CD4-positive, alpha-beta T cell treated with Interleukin-15 for 1 hour (primary cell): Measurements from ENCODE around the gene TRIP6.

ENCODE experiments used
- DNase-seq: peaks from one replicate; pipeline ENCODE4 v3.0.0-alpha.2; 2020

Gene TRIP6

GRCh38 chr7:100867040-100867775, at the start of gene TRIP6:
Gene TRIP6 (plus strand): TSS chr7:100867387. CDS start chr7:100867498, 111 bp downstream.
- DNase-seq = peak; percentile 46

DNA sequence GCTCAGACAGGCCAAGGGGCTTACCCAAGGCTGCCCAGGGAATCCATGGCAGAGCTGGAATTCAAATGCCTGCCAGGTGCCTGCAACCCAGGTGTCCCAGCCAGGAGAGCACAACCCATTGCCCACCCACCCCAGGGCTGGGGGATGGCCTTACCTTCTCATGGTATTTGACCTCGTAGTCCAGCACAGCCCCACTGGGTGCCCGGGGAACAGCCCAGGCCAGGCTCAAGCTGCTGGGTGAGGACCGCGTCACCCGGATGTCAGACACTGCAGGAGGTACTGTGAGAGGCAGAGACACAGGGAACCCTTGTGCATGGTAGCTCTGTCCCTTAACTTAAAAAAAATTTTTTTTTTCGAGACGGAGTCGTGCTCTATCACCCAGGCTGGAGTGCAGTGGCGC, 48.8 kb upstream of the TRIP6 start:
- DNase-seq = no peak

DNA sequence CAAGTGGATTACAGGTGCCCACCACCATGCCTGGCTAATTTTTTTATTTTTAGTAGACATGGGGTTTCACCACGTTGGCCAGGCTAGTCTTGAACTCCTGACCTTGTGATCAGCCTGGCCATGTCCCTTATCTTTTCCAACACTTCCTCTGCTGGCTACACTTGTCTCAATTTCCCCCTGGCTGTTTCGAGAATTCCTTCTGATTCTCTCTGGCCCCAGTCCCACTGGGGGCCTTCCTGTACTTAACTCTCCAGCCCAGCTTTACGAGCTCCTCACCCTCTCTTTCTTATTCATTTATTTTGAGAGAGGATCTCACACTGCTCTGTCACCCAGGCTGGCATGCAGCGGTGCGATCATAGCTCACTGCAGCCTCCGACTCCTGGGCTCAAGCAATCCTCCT, 48.4 kb upstream of the TRIP6 start:
- DNase-seq = no peak

DNA sequence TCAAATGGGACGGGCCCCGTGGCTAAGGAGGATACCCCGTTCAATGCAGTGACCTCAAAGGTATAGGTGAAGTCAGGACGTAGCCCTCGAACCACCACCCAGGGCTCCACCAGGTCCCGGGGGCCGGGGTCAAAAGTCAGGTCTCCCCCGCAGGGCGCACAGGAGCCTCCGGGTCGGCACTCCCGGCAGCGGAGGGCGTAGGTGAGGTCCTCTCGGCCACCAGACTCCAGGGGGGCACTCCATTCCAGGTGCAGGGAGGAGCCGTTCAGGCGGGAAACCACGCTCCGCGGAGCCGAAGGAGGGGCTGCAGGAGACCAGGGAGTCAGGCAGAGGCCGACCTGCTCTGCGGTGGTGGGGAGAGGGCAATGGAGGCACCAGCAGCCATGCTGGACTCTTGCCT, 47.6 kb upstream of the TRIP6 start:
- DNase-seq = no peak

- DNase-seq = no peak
These were observed 44.7 kb upstream of the TRIP6 start for GRCh38 chr7:100822236-100823139.

DNA sequence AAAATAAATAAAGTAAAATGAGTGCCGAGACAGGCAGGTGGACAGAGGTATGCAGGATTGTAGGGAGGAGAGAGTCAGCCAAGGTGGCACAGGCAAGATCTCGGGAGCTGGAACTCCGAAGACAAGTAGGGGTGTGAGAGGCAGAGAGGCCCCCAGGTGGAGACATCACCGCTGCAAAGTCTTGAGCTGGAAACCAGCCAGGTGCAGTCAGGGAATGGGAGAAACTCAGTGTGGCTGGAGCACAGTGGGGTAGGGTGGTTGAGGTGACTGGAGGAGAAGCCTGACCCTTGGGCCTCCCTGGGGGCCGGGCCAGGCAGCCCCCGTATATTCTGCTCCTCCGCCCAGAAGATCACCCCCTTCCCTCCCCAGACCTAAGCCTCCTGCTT, 44.1 kb upstream of the TRIP6 start:
- DNase-seq = no peak

- DNase-seq = no peak
These were observed 43.7 kb upstream of the TRIP6 start for GRCh38 chr7:100823534-100823933.

DNA sequence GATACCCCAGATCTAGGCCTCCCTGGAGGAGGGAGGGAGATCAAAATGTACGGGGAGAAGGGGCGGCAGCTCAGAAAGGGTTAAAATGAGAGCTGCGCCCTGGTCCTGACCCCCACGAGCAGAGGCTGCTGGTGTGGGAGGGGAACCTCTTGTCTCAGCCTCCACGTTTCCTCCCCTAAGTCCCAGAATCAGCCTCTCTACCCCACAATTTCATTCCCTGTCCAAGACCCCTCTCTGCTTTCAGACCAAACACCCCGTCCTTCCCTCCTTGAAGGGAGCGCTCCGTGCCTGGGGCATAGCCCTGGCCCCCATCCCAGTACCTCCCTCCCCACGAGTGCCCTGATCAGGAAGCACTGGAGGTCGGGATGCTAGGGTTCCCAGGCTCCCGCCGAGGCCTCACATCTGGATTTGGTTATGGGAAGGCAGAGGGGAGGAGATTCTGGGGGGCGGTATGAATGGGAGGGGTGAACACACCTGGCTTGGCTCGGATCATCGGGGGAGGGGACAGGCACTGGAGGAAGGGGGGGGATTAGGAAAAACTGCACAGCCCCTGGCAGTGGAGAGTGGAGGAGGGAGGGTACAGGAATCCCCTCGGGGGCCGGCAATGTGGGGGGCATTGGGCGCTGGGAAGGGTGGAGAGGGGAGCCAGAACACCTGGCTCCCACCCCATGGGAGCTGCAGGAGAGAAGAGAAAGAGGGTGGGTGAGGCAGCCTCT, 42.5 kb upstream of the TRIP6 start:
- DNase-seq = no peak

DNA sequence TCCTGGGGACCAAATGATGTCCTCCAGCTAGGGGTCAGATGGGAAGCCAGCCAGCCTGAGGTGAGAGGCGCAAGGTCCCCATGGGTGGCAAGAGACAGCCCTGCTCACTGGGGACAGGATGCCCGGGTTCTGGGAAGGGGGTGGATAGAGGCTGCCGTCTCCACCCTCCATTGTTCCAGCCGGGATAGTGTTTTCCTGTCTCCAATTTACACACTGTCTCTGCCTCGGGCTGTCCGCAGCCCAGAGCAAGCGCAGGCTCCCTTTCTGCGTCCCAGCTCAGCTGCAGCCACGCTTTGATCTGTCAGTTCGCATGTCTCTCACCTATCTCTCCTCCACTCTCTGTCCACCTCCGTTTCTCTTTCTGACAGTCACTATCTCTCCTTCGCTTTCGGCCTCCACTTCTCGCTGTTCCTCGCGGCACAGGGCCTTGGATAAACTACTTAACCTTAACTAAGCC, 41.9 kb upstream of the TRIP6 start:
- no peak for DNase-seq

DNA sequence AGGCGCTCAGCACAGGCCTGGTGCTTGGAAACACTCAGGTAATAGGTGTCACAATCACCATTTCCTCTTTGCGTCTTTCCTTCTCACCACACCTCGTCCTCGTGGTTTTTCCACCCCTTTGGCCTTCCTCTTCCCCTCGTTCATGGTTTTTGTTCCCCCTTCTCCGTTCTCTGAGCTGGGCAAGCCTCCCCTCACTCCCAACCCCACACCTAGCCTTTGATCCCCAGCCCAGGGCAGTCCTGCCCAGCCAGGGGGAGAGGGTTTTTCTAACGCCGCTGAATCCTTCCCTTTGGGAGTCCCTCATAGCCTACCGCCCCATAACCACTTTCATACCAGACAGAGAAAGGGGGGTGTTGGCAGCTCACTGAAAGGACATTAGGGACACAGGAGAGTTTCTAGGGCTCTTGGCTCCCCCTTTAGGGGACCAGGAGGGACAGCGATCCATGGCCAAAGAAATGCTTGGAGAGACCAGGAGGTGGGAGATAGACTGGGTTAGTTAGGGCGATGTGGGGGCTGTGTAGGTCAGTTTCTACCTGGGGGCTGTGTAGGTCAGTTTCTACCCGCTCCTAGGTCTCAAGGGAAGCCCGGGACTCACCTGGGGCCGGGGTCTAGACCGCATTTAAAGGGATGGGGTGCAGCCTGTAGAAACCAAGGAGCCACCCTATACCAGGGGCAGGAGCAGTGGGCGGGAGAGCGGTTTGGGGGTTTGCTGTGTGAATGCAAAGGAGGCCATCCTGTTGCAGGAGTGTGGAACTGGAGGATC, 41.3 kb upstream of the TRIP6 start:
- no peak for DNase-seq

DNA sequence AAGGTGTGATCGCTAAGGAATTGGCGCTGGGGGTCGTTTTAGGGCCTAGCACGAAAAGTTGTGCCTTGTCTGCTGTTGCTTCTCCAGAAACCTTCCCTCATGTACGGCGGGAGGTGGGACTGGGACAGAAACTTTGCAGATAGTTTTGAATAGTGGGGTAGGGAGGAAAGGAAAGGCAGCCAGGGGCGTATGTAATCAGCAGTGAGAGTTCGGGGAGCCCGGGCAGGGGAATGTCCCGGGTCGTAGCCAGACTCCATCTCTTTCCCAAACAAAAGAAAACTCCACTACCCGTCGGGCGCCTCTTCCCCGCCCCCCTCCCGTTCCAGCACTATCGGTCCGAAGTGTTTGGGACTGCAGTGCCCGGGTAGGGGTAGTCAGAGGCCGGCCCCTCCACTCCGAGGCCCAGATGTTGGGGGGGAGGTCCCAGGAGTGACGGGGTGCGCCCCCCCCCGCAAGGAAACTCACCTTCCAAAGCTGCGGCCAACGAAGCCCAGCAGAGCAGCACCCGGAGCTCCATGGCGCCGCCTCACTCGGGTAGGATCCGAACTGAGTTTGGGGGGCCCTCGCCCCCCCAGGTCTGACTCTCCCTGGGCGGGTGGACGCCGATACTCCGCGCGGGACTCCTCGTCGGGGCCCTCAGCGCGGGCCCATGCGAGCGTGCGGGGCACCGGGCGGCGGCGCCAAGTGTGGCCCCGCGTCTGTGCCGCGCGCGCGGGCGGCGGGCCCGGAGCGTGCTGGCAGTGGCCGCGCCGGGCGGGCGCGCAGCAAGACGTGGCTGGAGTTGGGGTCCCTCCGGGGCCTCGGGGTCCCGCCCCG, 40.5 kb upstream of the TRIP6 start:
- DNase-seq = no peak

- DNase-seq = no peak
These were observed 39.6 kb upstream of the TRIP6 start, which contains the start of gene EPHB4 for GRCh38 chr7:100827330-100828226. Gene EPHB4 (minus strand): TSS chr7:100827523. CDS start chr7:100827030, 493 bp downstream.

DNA sequence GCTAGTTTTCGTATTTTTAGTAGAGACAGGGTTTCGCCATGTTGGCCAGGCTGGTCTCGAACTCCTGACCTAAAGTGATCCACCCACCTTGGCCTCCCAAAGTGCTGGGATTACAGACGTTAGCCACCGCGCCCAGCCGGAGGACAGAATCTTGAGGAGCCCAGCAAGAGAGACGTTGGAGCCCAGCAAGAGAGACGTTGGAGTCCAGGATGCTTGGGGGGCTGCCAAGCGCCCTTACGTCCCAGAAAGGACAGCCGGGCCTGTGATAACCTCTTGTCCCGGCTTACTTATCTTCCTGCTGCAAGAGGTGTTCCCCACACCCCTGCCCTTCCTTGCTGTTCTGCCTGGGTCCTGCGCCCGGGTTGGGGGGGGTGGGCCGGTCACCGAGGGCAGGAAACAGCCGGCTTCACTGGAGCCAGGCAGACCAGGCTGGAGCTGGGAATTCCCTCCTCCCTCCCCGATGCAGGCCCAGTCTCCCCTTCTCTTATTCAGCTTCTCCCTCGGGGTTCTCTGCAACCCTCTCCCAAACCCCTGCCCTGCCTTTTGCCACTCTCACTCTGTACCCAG, 38.0 kb upstream of the TRIP6 start:
- no peak for DNase-seq

GRCh38 chr7:100830396-100830795, 36.8 kb upstream of the TRIP6 start:
- DNase-seq = no peak

DNA sequence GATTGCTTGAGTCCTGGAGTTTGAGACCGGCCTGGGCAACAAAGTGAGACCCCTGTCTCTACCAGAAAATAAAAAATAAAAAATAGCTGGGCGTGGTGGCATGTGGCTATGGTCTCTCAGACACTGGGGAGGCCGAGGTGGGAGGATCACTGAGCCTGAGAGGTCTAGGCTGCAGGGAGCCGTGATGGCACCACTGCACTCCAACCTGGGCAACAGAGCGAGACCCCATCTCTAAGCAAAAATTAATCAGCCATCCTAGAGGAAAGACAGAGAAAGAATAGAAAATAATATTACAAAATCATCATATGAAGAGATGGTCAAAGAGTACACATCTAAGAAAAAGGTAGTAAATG, 34.9 kb upstream of the TRIP6 start:
- DNase-seq = no peak

GRCh38 chr7:100835903-100836811, 31.0 kb upstream of the TRIP6 start:
- DNase-seq = no peak

DNA sequence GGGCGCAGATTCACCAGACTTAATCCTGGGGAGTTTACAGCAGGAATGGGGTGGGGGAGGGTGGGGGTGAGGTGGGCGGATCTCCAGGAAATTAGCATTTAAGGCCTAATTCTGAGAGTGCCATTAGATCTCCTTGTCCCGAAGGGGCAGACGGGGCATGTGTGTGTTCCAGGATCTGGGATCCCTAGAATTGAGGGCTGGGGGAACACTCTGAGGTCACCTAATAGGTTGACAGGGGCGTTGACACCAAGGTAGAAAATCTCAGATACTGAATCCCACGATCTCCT, 30.4 kb upstream of the TRIP6 start:
- no peak for DNase-seq

DNA sequence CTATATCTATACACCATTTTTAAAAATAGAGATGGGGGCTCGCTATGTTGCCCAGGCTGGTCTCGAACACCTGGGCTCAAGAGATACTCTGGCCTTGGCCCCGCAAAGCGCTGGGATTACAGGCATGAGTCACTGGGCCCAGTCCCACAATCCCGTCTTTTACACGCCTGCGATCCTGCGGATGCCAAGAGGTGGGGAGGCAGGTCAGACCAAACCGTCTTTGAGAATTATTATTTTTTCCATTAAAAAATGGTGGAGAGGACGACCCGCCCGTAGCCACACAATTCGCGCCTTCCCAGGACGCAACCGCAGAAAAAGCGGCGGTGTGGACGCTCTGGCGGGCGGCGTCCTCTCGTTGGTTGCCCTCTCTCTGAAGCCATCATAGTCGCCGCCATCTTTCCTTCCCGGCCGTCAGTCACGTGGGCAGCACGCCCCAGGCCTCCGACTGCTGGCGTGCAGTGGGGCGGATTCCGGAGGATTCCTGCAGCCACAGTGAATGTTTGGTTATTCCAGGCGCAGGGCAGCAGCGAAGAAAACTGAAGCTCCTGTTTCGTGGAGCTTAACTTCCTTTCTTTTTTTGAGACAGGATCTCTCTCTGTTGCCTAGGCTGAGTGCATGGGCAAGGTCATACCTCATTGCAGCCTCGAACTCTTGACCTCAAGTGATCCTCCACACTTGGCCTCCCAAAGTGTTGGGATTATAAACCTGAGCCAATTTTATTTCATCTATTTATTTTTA, 29.9 kb upstream of the TRIP6 start:
- peak; percentile 81 for DNase-seq

DNA sequence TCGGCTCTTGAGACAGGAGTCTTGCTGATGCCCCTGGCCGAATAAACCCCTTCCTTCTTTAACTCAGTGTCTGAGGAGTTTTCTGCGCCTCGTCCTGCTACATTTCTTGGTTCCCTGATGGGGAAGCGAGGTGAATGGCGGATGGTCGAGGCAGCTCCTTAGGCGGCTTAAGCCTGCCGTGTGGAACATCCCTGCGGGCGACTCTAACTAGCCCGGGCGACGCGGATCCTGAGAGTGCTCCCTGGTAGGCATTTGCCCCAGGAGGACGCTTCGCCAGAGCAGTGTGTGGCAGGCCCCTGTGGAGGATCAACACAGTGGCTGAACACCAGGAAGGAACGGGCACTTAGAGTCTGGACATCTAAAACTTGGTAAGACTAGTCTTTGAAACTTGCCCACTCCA, 27.8 kb upstream of the TRIP6 start:
- DNase-seq = no peak
